HepG2 (cell line): ENCODE measurements around the gene TIMP3. TPM values are rescaled to one million over a fixed set of nuclear protein-coding genes. Genes with fewer than 3 reads are reported as not detected.

Experiments
- ARNT2 ChIP-seq: sonication (generic); formaldehyde crosslinking; IDR thresholded peaks from 2 replicates; pipeline ENCODE4 v1.8.0; 2022; ENCODE audit warnings: mild to moderate bottlenecking, low read depth, missing genetic modification reagents, moderate library complexity
- GTF2F1 ChIP-seq: fragments of 150-350 bp; IDR thresholded peaks from 2 replicates; pipeline ENCODE4 v1.6.1; 2014; ENCODE audit warnings: low read length
- IKZF5 ChIP-seq: IDR thresholded peaks from 2 replicates; pipeline ENCODE4 v1.6.1; 2018; ENCODE audit warnings: missing genetic modification reagents, mild to moderate bottlenecking, missing compliant biosample characterization
- RELA ChIP-seq: sonication (generic); formaldehyde crosslinking; IDR thresholded peaks from 2 replicates; pipeline ENCODE4 v1.4.0; 2020; ENCODE audit warnings: missing genetic modification reagents
- SIN3B ChIP-seq: fragments of 150-350 bp; IDR thresholded peaks from 2 replicates; pipeline ENCODE4 v1.6.1; 2014; ENCODE audit warnings: low read length
- ZBTB25 ChIP-seq: IDR thresholded peaks from 2 replicates; pipeline ENCODE4 v1.6.1; 2018; ENCODE audit warnings: missing genetic modification reagents
- ZBTB49 ChIP-seq: sonication (generic); formaldehyde crosslinking; IDR thresholded peaks from 2 replicates; pipeline ENCODE4 v1.4.0; 2020; ENCODE audit warnings: missing genetic modification reagents, borderline replicate concordance
- ZC3H4 ChIP-seq: sonication (generic); formaldehyde crosslinking; IDR thresholded peaks from 2 replicates; pipeline ENCODE4 v1.4.0; 2020; ENCODE audit warnings: missing genetic modification reagents, borderline replicate concordance
- ZIK1 ChIP-seq: sonication (generic); formaldehyde crosslinking; IDR thresholded peaks from 2 replicates; pipeline ENCODE4 v1.5.0; 2020; ENCODE audit warnings: mild to moderate bottlenecking, low read depth, missing genetic modification reagents, borderline replicate concordance
- ZMYM2 ChIP-seq: sonication (generic); formaldehyde crosslinking; IDR thresholded peaks from 2 replicates; pipeline ENCODE4 v1.8.0; 2022; ENCODE audit warnings: mild to moderate bottlenecking, missing genetic modification reagents
- ZNF646 ChIP-seq: sonication (generic); formaldehyde crosslinking; IDR thresholded peaks from 2 replicates; pipeline ENCODE4 v1.9.0; 2021; ENCODE audit warnings: mild to moderate bottlenecking, missing genetic modification reagents
- ZNF687 ChIP-seq: sonication (generic); formaldehyde crosslinking; IDR thresholded peaks from 2 replicates; pipeline ENCODE4 v1.5.1; 2020; ENCODE audit warnings: mild to moderate bottlenecking, missing genetic modification reagents, moderate library complexity
- ZNF790 ChIP-seq: sonication (generic); formaldehyde crosslinking; IDR thresholded peaks from 2 replicates; pipeline ENCODE4 v1.8.0; 2022; ENCODE audit warnings: missing genetic modification reagents, mild to moderate bottlenecking, borderline replicate concordance
- polyA plus RNA-seq, 8 experiments: library from polyadenylated mRNA; depleted of rRNA in 3 of 8; stranded (reverse) in 7 of 8; unstranded in 1 of 8; fragments of >200 nt; fragmentation: Illumina TruSeq in 4 of 8; extraction: Trizol in 4 of 8; gene quantifications; 2 replicates each; pipeline versions ENCODE4 v1.2.1 to v1.2.3, GENCODE V29; 2011 to 2016; ENCODE audit warnings: low read depth in 4 of 8, missing spikeins in 1 of 8, mixed read lengths in 1 of 8; ENCODE audit not compliant: insufficient read depth in 1 of 8
- total RNA-seq, 5 experiments: library from RNA; depleted of rRNA; stranded (reverse); fragments of >200 nt; fragmentation: Illumina TruSeq; extraction: Trizol; gene quantifications; 2 replicates each; pipeline ENCODE4 v1.2.3, GENCODE V29; 2016; ENCODE audit warnings: low read depth in 1 of 5

The TIMP3 gene
- total and polyA plus RNA-seq, 2 of the 13 experiments (the other 11 are each of a cell fraction or from before 2014, with no cell fraction given) = 57.3 to 86.6 TPM

GRCh38 chr22:32808038-32808445, 6.5 kb downstream of the TIMP3 start (continued):
- TF ChIP-seq ZNF646 (no peak), ZBTB25 (no peak), ZNF687 (CRISPR knock-in tag) (peak; percentile 68), SIN3B (no peak), ZNF790 (CRISPR knock-in tag) (no peak), ZC3H4 (CRISPR knock-in tag) (no peak), ZMYM2 (CRISPR knock-in tag) (0 out of 2 replicates have a peak, but pooled peaks have one; percentile 32), RELA (CRISPR knock-in tag) (no peak), GTF2F1 (no peak), ARNT2 (CRISPR knock-in tag) (no peak), ZIK1 (CRISPR knock-in tag) (no peak), ZBTB49 (CRISPR knock-in tag) (no peak), IKZF5 (peak; percentile 38; the same call in 1 of the 2 replicates)
